GM19468 (cell line): Measurements from ENCODE around the gene STXBP5L.
"Not testable (repeated sequence)": the region's sequence is repeated elsewhere in the genome, so short reads cannot be mapped to it uniquely, and the experiment has no call there.

Experiments used
- ATAC-seq: cut with Tn5 transposase; IDR thresholded peaks from one replicate; pipeline ENCODE4 v1.9.1; 2021; ENCODE audit warnings: mild to moderate bottlenecking, moderate library complexity, moderate number of reproducible peaks; ENCODE audit not compliant: unreplicated experiment; ENCODE audit errors: extremely low read depth

STXBP5L gene

DNA sequence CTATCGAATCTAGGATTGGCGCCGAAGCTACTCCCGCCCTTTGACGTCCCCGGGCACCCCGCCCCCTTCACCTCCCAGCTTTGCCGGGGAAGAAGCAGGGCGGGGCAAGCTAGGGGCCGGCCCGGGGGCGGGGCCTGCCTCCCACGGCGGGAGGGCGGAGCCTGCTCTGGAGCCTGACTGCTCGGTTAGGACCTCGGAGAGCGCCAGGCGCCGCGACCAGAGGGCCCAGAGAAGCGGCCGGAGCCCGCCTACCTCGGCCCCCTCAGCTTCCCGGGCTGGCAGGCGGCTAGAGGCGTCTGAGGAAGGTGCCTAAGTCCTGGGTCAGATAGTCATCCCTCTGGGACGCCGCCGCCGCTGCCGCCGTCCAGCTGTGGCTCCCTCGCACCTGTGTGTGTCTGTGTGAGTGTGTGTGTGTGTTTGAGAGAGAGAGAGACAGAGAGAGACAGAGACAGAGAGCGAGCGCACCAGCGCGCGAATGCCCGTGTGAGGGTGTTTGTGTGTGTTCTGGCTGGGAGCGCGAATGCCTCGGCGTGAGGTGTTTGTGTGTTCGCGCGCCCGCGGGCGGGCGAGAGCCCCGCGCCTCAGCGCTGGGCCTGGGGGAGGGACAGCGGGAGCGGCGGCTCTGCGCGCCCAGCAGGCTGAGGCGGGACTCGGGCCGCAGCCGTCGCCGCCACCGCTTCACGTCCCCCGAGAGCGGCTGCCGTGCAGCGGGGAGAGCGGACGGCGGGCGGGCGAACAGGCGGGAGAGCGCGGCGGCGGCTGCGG, at the start of gene STXBP5L:
TSS of gene STXBP5L (plus strand) at position 176 of the 765 bp plus-strand sequence. CDS start 1,374 bp downstream, outside the sequence.
- ATAC-seq, result peak; percentile 70

DNA sequence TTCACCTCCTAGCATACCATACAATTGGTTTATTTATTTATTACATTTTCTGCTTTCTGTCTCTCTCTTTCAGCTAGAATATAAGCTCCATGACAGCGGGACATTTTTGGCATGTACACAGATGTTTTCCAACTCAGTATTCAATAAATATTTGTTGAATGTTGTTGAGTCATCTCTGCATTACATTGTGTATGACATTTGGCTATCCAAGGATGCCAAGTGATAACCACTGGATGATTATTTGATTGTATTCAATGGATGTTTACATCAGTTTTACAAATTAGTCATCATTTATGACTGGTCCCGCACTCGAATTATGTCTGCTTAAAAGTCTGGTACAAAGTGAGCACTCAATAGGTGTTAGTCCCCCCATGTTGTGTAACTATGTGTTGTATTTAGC, 49.5 kb upstream of the STXBP5L start:
- no peak for ATAC-seq

DNA sequence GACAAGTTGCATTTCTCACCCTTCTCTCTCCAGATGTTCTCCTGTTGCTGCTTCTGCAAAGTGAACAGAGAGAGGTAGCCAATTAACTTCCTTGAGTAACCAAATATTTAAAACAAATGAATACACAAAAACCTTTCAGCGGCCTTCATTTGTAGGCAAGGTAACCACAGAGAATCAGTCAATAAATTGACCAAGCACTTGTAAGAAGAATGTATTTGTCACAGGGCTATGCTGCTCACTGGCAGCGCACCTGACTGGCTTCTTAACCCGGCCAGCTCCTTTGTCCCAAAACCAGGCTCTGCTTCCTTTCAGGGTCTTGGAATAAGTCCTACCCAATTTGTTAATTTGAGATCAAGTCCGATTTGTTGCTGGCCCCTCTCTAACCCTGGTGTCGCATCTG, 43.5 kb upstream of the STXBP5L start:
- ATAC-seq, result no peak

DNA sequence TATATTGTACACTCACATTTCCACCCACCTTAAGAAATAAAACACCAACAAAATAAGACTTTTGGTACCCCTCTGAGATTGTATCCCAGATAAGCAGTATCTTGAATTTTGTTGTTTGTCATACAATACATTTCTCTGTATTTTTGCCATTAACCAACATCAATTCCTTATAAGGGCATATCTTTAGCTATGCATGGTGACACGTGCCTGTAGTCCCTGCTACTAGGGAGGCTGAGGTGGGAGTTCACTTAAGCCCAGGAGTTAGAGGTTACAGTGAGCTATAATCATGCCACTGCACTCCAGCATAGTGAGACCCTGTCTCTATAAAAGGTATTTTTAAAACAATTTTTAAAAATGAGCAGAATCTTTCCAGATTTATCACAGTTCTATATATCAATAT, 32.5 kb upstream of the STXBP5L start:
- no peak for ATAC-seq

DNA sequence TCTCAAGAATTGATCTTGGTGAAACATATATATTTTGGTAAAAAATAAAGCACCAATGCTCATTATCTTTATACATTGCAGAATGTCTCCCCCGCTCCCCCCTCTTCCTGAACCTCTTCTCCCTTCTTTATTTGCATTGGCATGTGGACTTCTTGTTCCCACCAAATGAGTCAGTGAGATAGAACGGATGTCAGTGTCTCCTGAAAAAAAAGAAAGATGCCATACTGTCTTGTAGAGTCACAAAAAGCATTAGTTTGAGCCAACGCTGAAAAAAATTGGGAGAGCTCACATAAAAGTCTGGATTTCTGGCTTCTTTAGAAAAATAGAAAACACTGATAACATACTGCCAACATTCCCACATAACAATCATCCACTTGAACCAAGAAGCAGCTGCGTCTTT, 32.0 kb upstream of the STXBP5L start:
- ATAC-seq, result no peak

DNA sequence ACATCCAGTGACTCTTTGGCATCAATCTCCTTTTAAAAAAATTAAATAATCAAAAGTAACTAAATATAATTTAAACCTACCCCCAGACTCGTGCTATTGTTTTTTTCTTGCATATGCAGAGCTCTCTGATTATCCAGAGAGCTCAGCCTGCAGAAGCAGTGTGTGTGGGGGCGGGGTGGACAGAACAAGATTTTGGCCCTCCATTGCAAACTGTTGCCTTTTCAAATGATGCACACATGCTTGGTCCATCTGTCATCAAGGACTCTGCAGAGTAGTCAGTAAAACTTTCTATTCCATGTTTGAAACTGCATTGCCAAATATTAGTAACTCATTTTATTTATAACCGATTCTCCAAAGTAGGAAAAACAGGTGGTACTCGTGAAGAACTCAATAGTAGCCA, 28.6 kb upstream of the STXBP5L start:
- ATAC-seq, result no peak

DNA sequence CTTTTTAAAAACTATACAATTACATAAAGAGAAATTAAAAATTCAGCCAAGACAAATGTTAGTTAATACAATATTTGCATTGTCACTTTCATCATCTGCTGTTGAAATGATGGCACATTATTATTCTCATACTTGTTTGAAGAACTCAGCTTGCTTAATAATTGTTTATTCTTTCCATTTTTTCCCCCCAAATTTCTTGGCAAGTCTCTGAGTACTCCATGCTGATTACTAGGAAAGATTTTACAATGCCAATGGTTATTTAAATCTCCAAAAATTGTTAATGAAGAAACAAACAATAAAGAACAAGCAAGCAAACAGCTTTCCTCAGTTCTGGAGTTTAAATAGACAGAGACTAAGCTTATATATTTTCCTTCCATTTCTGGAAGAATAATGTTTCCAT, 15.1 kb upstream of the STXBP5L start:
- no peak for ATAC-seq

DNA sequence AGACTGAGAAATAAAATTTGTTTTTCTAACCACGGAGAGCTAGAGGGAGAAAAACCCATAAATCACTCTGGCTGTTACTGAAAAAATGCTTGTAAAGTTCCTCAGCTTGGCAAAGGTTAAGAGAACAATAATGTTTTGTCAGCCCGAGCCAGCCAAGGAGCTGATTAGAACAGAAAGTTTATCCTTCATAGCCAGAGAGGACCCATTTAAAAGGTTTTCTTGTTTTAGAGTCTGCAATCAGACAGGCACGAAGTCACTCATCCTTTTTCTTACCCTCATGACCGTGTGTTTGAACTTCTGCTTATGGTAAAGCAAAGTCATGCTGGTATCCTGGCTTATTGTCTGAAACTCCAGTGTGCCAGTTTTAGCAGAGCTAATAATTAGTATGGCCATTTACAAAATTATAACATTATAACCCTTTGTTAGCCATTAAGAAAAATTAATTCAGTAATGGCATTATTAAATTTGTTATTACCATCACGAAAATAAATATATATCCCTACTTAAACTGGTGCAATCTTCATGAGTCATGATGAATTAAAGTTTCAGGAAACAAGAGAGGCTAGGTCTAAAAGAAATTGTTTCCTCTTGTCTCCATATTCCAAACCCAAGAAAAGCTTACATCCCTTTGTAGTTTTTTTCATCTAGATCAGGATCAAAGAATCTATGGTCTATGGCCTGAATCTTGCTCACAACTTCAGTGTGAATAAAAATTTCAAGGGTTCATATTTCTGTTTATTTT, 13.5 kb upstream of the STXBP5L start:
- no peak for ATAC-seq

DNA sequence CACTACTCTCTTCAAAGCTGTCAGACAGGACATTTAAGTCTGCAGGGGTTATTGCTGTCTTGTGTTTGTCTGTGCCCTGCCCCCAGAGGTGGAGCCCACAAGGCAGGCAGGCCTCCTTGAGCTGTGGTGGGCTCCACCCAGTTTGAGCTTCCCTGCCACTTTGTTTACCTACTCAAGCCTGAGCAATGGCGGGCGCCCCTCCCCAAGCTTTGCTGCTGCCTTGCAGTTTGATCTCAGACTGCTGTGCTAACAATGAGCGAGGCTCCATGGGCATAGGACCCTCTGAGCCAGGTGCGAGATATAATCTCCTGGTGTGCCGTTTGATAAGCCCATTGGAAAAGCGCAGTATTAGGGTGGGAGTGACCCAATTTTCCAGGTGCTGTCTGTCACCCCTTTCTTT, 6.3 kb upstream of the STXBP5L start:
- ATAC-seq, result not testable (repeated sequence)

DNA sequence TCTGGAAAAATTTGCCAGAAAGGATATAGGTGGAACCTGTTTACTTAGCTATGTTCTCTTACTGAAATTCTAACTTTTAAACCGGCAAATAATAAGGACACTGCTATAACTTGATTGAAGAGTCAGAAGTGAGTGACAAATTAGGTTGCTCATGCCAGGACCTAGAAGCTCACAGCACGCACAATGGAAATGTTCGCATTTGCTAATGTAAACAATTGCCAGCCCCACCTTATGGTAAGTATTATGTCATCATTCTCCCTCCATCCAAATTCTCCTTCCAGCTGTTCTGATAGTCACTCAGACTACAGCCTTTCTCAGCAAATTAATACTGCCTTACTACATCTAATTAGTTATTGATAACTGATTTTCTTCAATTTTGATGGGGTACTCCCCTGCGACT, 4.8 kb upstream of the STXBP5L start:
- no peak for ATAC-seq

DNA sequence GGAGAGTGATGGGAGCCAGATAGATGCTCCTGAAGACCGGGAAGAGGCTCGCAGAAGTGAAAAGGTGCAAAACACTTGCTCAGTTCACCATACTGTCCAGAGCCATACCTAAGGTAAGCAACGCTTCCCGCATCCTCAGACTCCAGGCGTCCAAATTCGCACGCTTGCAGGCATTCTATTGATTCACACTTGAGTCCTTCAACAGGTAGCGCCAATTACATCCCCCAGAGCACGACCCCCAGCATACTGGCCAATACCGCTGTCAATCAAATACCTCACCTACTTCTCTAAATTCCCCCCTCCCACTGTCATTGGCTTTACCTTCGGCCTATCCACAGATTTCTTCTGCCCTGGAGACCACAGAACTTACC, 361 bp upstream of the STXBP5L start:
- no peak for ATAC-seq

DNA sequence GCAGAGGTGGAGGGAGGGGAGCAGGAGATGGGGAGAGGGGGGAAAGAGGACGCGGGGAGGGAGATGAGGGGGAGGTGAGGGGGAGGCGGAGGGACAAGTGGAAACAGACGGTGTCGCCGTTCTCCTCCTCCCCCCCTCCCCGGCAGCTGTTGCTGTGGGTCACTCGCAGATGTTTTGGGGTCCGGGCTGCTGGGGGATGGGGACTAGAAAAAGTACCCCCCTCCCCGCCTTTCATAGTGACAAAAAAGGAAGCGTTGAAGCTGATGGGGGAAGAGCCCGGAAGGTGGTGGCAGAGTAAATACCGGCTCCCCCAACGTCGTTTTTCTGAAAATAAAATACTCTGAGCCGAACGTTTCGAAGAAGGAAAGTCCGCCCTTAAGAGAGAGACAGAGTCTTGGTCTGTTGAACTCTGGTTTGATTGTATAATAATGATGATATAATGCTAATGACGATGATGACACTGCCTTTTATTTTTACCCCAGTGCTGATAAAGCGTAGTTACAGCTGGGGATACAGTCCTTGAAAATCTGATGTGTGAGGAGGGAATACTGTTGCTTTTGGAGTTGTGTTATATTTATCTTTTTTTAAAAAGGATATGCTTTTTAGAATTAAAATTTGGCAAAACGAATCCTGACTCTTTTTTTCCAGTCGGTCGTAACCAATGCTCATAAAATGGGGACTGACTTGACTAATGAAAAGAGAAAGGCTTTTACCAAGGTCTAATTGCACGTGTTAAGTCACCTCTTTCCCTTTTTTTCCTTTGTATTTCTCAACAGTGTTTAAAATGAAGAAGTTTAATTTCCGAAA, 993 bp downstream of the STXBP5L start:
- no peak for ATAC-seq

DNA sequence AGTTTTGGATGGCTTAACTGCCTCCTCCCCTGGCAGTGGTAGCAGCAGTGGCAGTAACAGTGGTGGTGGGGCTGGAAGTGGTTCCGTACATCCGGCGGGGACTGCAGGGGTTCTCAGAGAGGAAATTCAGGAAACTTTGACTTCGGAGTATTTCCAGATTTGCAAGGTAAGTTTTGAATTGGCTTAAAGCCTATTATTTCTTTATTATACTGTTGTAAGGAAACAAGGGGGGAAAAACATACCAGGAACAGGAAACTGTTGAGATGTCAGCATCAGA, 1.5 kb downstream of the STXBP5L start:
- ATAC-seq, result no peak

DNA sequence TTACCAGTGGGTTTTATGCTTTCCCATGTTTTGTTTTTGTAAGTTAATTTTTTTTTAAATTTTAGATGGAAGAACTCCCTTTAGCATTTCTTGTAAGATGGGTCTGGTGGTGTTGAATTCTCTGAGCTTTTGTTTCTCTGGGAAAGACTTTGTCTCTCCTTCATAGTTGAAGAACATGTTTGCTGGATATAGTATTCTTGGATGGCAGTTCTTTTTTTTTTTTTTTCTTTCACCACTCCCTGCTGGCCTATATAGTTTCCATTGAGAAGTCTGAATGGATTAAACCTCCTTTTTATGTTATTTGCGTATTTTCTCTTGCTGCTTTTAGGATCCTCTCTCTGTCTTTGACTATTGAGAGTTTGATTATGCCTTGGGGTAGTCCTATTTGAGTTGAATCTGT, 18.1 kb downstream of the STXBP5L start:
- no peak for ATAC-seq

DNA sequence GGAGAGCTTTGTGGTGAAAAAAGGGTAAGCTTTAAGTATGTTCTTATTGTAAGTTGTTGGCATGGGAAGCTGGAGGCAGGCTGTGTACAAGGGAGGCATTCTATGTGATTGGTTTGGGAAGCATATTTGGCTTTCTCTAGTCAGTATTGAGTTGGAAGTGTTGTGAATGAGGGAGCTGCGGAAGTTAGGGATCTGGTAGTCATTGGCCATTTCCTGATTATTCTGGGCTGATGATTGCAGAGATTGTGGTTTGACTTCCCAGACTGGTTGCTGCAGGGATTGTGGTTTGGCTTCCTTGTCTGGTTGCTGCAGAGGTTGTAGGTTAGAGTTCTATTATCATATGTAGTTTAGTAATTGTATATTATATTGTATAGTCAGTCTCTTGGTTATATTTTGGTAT, 21.0 kb downstream of the STXBP5L start:
- no peak for ATAC-seq

DNA sequence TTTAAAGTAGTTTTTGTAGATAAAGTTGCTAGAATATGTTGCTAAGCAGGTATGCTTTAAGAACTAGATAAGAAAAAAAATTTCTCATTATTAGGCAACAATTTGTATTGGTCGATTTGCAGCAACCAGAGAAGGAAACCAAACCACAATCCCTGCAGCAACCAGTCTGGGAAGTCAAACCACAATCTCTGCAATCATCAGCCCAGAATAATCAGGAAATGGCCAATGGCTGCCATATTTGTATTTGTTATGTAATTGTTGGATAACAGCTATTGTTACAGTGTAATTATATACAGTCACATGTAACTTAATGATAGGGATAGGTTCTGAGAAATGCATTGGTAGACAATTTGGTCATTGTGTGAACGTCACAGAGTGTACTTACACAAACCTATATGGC, 23.6 kb downstream of the STXBP5L start:
- no peak for ATAC-seq

DNA sequence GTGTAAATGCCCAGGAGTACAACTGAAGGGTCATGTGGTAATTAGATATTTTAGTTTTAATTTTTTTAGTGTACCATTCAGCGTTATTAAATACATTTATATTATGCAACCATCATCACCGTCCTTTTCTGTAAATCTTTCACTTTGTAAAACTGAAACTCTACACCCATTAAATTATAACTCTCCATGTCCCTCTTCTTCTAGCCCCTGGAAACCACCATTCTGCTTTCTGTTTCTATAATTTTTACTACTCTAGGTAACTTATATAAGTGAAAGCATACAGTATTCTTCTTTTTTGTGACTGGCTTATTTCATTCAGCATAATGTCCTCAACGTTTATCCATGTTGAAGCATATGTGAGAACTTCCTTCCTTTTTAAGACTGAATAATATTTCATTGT, 48.1 kb downstream of the STXBP5L start:
- no peak for ATAC-seq

DNA sequence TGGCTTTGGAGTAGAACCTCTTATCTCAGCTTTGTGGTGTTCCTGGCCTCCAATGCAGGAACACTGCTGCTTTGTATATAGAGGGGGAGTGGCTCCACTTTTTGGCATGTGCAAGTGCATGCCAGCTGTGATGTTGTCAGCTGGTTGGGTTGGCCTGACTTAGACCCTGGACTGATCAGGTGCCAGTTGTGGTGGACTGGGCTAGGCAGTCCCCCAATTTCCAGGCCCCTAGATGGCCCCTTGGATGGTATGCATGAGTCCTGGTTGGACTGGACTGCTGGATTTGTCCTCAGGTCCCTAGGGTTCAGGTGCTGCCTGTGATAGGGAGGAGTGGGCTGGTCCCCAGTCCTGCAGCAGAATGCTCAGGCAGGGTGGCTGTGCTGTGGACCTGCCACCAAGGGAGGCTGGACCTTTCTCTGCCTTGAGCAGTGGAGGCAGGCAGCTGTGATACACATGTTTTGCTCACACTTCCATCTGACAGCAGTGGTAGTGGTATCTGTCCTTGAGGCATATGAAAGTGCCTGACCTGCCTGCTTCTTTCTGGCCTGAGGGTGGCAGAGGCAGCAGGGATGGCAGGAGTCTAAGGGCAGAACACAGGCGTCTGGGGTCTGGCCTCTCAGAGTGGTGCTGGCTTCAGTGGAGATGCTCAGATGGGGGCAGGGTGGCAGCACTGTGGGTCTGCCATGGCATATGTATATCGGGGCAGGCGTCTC, 74.8 kb downstream of the STXBP5L start:
- no peak for ATAC-seq

DNA sequence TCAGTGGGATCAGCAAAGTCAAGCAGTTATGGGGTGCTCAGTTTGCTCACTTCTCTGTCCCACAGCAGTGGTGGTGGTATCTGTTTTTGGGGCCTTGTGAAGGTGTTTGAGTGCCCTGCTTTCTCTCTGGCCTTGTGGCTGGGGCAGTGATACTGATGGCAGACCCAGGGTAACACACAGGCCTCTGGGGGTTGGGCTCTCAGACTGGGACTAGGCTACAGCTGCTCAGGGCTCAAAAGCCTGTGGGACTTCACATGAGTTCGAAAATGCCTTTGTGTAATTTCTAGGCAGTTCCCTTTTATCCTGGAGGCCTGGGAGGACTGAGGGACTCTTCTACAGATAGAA, 75.3 kb downstream of the STXBP5L start:
- ATAC-seq, result no peak

DNA sequence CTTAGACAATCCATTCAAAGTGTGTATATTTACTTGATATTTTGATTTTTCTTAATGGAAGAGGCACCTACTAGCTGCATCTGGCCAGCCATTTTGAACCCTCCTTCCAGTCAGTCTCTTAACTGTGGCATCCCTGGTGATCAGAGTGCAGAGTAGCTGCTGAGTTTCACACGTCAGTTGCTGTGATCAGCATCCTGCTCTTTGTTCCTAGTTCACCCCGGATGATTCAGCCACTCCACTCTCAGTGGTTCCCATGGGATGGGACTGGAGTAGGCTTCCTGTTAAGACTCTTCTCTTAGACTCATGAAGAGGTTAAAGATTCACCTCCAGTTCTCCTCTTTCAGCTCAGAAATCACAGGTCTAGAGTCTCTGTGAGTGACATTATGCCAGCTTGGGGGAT, 75.8 kb downstream of the STXBP5L start:
- no peak for ATAC-seq

DNA sequence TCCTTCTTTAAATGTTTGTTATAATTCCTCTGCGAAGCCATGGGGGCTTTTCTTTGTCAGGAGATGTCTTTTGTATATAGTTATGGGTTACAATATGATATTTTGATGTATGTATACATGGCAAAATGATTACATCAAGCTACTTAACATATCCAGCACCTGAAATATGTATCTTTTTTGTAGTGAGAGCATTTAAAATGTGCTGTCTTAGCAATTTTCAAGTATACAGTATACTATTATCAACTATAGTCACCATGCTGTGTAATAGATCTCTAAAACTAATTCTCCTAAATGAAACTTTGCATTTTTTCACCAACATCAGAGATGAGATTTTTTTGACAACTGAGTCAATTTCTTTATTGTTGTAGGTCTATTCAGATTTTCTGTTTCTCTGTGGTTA, 77.2 kb downstream of the STXBP5L start:
- no peak for ATAC-seq
